Osteoblast (primary cell): ENCODE measurements around the gene APOC1. TPM values are rescaled to one million over a fixed set of nuclear protein-coding genes. Genes with fewer than 3 reads are reported as not detected.

Experiments used
- DNase-seq: peaks from one replicate; pipeline ENCODE4 v3.0.0; 2011; ENCODE audit warnings: low spot score, mixed read lengths; ENCODE audit not compliant: insufficient read length; ENCODE audit errors: missing footprints
- H2AFZ ChIP-seq: 2 replicates; pipeline ENCODE4 v1.6.0; 2011; ENCODE audit warnings: mild to moderate bottlenecking, low read length
- H3K27ac ChIP-seq: 2 replicates; pipeline ENCODE4 v1.5.1; 2011; ENCODE audit warnings: mild to moderate bottlenecking, low read depth, low read length, moderate library complexity
- H3K27me3 ChIP-seq: 2 replicates; pipeline ENCODE4 v1.6.0; 2012; ENCODE audit warnings: mild to moderate bottlenecking, control low read depth, inconsistent platforms, low read length, moderate library complexity; ENCODE audit not compliant: insufficient read depth
- H3K36me3 ChIP-seq: 2 replicates; pipeline ENCODE4 v1.5.1; 2011; ENCODE audit warnings: mild to moderate bottlenecking, low read length, control low read depth, moderate library complexity; ENCODE audit not compliant: insufficient read depth
- H3K4me1 ChIP-seq: 2 replicates; pipeline ENCODE4 v1.5.1; 2011; ENCODE audit warnings: mild to moderate bottlenecking, low read length, control low read depth, moderate library complexity; ENCODE audit not compliant: insufficient read depth
- H3K4me2 ChIP-seq: 2 replicates; pipeline ENCODE4 v1.6.0; 2011; ENCODE audit warnings: mild to moderate bottlenecking, low read length; ENCODE audit not compliant: insufficient read depth
- H3K4me3 ChIP-seq: fragments of 200-600 bp; sonication (generic); 3 replicates; pipeline ENCODE4 v1.5.1; 2012; ENCODE audit warnings: mild to moderate bottlenecking, low read length, inconsistent platforms; ENCODE audit not compliant: insufficient read depth
- H3K79me2 ChIP-seq: 2 replicates; pipeline ENCODE4 v1.6.0; 2012; ENCODE audit warnings: mild to moderate bottlenecking, low read length, control low read depth, inconsistent platforms; ENCODE audit not compliant: insufficient read depth
- H3K9me3 ChIP-seq: 2 replicates; pipeline ENCODE4 v1.5.1; 2011; ENCODE audit warnings: low read depth, low read length, control low read depth
- H4K20me1 ChIP-seq: 2 replicates; pipeline ENCODE4 v1.6.0; 2012; ENCODE audit warnings: mild to moderate bottlenecking, low read length, control low read depth; ENCODE audit not compliant: insufficient read depth
- total RNA-seq: library from RNA; depleted of rRNA; stranded (reverse); fragments of >200 nt; gene quantifications from 2 replicates; pipeline ENCODE4 v1.2.3, GENCODE V29; 2012
- TF ChIP-seq, protein P1 (sequence below): IDR thresholded peaks from 2 replicates; pipeline ENCODE4 v1.5.1; 2011; ENCODE audit warnings: mild to moderate bottlenecking, low read depth, low read length, moderate library complexity; ENCODE audit errors: extremely low read depth

APOC1 gene
- total RNA-seq, 1 donor = 1.4 TPM

DNA sequence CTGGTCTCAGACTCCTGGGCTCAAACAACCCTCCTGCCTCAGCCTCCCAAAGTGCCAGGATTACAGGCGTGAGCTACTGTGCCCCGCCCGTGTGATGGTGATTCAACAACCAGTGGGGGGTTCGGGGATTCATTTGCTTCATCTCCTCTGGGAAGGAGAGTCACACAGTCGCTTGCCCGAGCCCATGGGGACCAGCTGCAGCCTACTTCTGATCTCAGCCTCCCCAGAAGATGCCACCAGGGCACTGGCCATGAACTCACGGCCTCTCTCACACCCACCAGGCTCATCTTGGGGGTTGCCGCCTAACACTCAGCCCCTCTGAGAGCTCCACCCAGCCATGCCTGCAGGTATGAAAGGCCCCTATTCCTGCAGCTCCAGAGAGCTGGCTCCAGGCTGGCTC, 16.6 kb upstream of the APOC1 start:
- no peaks in the 10 kb centered on the region for H3K9me3 ChIP-seq
- H3K4me3 ChIP-seq = no peak overlapping the region
- peaks cover 9% of the 10 kb centered on the region for H4K20me1 ChIP-seq
- H2AFZ ChIP-seq = no peak overlapping the region
- DNase-seq = peak; percentile 74
- H3K4me2 ChIP-seq = no peak overlapping the region
- peaks cover 2% of the 10 kb centered on the region for H3K4me1 ChIP-seq
- TF ChIP-seq, protein P1, sequence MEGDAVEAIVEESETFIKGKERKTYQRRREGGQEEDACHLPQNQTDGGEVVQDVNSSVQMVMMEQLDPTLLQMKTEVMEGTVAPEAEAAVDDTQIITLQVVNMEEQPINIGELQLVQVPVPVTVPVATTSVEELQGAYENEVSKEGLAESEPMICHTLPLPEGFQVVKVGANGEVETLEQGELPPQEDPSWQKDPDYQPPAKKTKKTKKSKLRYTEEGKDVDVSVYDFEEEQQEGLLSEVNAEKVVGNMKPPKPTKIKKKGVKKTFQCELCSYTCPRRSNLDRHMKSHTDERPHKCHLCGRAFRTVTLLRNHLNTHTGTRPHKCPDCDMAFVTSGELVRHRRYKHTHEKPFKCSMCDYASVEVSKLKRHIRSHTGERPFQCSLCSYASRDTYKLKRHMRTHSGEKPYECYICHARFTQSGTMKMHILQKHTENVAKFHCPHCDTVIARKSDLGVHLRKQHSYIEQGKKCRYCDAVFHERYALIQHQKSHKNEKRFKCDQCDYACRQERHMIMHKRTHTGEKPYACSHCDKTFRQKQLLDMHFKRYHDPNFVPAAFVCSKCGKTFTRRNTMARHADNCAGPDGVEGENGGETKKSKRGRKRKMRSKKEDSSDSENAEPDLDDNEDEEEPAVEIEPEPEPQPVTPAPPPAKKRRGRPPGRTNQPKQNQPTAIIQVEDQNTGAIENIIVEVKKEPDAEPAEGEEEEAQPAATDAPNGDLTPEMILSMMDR = no peak
- H3K36me3 ChIP-seq = peaks cover 70% of the 10 kb centered on the region
- H3K27me3 ChIP-seq = no peaks in the 10 kb centered on the region
- no peak overlapping the region for H3K27ac ChIP-seq
- peaks cover 28% of the 10 kb centered on the region for H3K79me2 ChIP-seq

DNA sequence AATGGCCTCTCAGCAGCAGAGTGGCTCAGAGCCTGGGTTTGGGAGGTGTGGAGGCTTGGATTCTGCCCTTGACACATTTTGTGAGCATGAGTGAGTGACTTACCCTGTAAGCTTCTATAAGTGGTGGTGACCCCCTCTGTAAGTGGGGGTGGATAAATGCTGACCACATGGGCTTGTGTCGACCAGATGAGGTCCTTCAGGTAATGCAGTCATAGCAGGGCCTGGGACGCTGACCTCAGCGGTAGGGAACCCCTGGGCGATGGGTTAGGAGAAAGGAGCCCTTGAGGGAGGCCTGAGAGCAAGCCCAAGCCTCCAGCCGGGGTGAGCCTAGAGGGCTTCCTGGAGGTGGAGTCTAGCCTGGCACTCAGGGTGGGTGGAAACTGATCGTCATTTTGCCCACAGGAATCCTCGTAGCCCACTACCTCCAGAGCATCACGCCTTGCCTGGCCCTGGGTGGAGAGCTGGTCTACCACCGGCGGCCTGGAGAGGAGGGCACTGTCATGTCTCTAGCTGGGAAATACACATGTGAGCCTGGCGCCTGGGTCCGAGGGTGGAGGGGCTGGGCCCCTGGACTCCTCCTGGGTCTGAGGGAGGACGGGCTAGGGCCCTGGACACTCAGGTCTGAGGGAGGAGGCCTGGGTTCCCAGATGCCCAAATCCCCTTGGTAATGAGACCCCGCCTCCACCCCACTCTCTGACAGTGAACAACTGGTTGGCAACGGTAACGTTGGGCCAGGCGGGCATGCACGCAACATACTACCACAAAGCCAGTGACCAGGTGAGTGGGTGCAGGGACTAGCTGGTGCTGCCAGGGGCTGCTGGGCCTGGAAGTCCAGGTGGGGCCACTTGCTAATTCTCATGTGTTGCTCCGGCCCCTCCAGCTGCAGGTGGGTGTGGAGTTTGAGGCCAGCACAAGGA, 13.8 kb upstream of the APOC1 start:
- TF ChIP-seq, protein P1 = no peak
- DNase-seq = peak; percentile 15
- no peak overlapping the region for H3K4me2 ChIP-seq
- peaks cover 5% of the 10 kb centered on the region for H4K20me1 ChIP-seq
- no peak overlapping the region for H2AFZ ChIP-seq
- H3K36me3 ChIP-seq = peaks cover 47% of the 10 kb centered on the region
- no peak overlapping the region for H3K4me3 ChIP-seq
- H3K9me3 ChIP-seq = no peaks in the 10 kb centered on the region
- peaks cover 5% of the 10 kb centered on the region for H3K27me3 ChIP-seq
- peaks cover 4% of the 10 kb centered on the region for H3K4me1 ChIP-seq
- H3K79me2 ChIP-seq = peaks cover 16% of the 10 kb centered on the region
- H3K27ac ChIP-seq = no peak overlapping the region

DNA sequence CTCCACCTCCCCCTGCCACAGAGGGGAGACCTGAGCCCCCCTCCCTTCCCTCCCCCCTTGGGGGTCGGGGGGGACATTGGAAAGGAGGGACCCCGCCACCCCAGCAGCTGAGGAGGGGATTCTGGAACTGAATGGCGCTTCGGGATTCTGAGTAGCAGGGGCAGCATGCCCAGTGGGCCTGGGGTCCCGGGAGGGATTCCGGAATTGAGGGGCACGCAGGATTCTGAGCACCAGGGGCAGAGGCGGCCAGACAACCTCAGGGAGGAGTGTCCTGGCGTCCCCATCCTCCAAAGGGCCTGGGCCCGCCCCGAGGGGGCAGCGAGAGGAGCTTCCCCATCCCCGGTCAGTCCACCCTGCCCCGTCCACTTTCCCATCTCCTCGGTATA, 11.2 kb upstream of the APOC1 start:
- Histone ChIP-seq H3K4me1 (peaks cover 4% of the 10 kb centered on the region), H3K4me3 (no peak overlapping the region), H3K4me2 (no peak overlapping the region), H3K36me3 (peaks cover 25% of the 10 kb centered on the region), H3K27ac (no peak overlapping the region), H4K20me1 (peaks cover 5% of the 10 kb centered on the region), H3K9me3 (no peaks in the 10 kb centered on the region), H3K27me3 (peaks cover 14% of the 10 kb centered on the region), H2AFZ (no peak overlapping the region), H3K79me2 (no peaks in the 10 kb centered on the region)
- DNase-seq = no peak
- TF ChIP-seq, protein P1 = no peak

DNA sequence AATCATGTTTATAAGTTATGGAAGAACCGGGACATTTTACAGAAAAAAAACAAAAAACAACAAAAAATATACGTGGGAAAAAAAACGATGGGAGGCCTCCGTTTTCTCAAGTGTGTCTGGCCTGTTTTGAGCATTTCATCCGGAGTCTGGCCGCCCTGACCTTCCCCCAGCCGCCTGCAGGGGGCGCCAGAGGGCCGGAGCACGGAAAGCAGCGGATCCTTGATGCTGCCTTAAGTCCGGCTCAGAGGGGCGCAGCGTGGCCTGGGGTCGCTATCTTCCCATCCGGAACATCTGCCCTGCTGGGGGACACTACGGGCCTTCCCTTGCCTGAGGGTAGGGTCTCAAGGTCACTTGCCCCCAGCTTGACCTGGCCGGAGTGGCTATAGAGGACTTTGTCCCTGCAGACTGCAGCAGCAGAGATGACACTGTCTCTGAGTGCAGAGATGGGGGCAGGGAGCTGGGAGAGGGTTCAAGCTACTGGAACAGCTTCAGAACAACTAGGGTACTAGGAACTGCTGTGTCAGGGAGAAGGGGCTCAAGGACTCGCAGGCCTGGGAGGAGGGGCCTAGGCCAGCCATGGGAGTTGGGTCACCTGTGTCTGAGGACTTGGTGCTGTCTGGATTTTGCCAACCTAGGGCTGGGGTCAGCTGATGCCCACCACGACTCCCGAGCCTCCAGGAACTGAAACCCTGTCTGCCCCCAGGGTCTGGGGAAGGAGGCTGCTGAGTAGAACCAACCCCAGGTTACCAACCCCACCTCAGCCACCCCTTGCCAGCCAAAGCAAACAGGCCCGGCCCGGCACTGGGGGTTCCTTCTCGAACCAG, 10.6 kb upstream of the APOC1 start:
- Histone ChIP-seq H3K4me2 (peak overlapping the region; percentile 39), H2AFZ (peak overlapping the region; percentile 15), H3K4me3 (no peak overlapping the region), H3K79me2 (no peaks in the 10 kb centered on the region), H3K36me3 (peaks cover 25% of the 10 kb centered on the region), H3K4me1 (peaks cover 4% of the 10 kb centered on the region), H3K9me3 (no peaks in the 10 kb centered on the region), H4K20me1 (peaks cover 5% of the 10 kb centered on the region), H3K27me3 (peaks cover 14% of the 10 kb centered on the region), H3K27ac (no peak overlapping the region)
- DNase-seq = peak; percentile 96
- TF ChIP-seq, protein P1 = peak; percentile 92
